DMS153 treated with DMSO at 0.1 percent for 48 hours (cell line): ENCODE data around the gene SAFB2.

Experiments
- DNase-seq: peaks from one replicate; lab custom pipeline; 2025; ENCODE audit not compliant: unreplicated experiment; lab: John Stamatoyannopoulos, UW

The SAFB2 gene

GRCh38 chr19:5553892-5554291 lies 68.7 kb downstream of the SAFB2 start:
- no peak for DNase-seq

GRCh38 chr19:5547881-5548280 lies 74.7 kb downstream of the SAFB2 start:
- peak; percentile 2 for DNase-seq

GRCh38 chr19:5545984-5546383 lies 76.6 kb downstream of the SAFB2 start:
- DNase-seq, result no peak

GRCh38 chr19:5545051-5545450 lies 77.5 kb downstream of the SAFB2 start:
- no peak for DNase-seq

GRCh38 chr19:5542665-5543064 lies 79.9 kb downstream of the SAFB2 start:
- DNase-seq, result no peak

- DNase-seq, result no peak
These were observed 81.1 kb downstream of the SAFB2 start for GRCh38 chr19:5541456-5541855.

GRCh38 chr19:5540208-5540607 lies 82.4 kb downstream of the SAFB2 start:
- no peak for DNase-seq

GRCh38 chr19:5537870-5538269 lies 84.7 kb downstream of the SAFB2 start:
- DNase-seq, result no peak
